ENCODE data around the gene DEPP1. TPM values are rescaled to one million over a fixed set of nuclear protein-coding genes. Genes with fewer than 3 reads are reported as not detected.

Gene DEPP1
- total RNA-seq, 1 experiment from 2014 or later: 1.6 TPM

DNA sequence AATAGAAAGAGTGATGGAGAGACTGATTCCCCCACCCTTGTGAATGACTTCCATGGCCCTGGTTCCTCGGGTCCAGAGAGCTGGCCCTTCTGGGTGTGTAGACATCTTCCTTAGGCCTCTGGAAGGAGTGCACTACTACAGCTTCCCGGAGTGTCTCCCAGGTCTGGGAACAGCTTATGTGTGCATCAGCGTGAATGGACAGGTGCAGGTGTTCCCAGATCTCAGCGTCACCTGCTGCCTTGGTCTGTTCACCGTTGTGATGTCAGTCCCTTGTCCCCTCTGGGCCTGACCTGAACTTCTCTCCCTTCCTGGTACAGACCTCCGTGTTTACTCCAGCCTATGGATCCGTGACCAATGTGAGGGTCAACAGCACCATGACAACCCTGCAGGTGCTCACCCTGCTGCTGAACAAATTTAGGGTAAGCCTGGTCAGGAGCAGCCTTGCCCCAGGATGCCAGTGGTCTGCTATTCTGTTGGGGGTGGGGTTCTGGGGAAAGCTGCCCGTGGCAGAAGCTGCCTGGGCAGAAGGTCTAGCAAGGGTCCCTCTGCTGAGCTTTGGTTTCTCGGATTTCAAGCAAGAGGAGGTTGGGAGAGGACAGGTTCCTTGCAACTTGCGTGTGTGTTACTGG is 10.5 kb upstream of the DEPP1 start (continued):
- TF ChIP-seq, protein P1, sequence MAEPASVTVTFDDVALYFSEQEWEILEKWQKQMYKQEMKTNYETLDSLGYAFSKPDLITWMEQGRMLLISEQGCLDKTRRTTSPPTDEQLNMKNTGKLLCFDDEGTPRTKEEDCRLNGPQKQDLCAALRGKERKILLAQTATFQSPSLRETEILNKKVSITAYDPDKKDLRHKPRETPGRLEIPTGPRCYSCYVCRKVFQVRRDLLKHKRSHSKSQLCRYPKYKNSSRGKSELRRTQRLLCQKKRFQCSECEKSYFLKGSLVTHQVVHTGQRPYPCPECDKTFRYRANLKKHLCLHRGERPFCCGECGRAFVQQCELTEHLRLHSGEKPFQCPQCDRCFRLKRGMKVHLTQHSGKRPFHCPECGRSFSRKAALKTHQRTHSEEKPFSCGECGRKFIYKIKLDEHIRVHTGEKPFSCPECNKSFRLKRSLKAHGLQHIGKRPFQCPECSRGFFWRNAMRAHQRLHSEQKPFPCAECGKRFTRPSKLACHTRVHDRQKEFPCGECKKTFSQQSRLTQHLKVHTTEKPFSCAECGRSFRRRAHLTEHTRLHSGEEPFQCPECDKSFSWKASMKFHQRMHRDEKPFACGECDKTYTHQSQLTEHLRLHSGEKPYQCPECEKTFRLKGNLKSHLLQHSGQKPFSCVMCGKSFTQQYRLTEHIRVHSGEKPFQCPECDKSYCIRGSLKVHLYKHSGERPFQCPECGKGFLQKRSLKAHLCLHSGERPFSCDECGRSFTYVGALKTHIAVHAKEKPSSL (CRISPR knock-in tag; conservative IDR thresholded peaks at IDR 0.05): no peak
- TF ChIP-seq, protein P2, sequence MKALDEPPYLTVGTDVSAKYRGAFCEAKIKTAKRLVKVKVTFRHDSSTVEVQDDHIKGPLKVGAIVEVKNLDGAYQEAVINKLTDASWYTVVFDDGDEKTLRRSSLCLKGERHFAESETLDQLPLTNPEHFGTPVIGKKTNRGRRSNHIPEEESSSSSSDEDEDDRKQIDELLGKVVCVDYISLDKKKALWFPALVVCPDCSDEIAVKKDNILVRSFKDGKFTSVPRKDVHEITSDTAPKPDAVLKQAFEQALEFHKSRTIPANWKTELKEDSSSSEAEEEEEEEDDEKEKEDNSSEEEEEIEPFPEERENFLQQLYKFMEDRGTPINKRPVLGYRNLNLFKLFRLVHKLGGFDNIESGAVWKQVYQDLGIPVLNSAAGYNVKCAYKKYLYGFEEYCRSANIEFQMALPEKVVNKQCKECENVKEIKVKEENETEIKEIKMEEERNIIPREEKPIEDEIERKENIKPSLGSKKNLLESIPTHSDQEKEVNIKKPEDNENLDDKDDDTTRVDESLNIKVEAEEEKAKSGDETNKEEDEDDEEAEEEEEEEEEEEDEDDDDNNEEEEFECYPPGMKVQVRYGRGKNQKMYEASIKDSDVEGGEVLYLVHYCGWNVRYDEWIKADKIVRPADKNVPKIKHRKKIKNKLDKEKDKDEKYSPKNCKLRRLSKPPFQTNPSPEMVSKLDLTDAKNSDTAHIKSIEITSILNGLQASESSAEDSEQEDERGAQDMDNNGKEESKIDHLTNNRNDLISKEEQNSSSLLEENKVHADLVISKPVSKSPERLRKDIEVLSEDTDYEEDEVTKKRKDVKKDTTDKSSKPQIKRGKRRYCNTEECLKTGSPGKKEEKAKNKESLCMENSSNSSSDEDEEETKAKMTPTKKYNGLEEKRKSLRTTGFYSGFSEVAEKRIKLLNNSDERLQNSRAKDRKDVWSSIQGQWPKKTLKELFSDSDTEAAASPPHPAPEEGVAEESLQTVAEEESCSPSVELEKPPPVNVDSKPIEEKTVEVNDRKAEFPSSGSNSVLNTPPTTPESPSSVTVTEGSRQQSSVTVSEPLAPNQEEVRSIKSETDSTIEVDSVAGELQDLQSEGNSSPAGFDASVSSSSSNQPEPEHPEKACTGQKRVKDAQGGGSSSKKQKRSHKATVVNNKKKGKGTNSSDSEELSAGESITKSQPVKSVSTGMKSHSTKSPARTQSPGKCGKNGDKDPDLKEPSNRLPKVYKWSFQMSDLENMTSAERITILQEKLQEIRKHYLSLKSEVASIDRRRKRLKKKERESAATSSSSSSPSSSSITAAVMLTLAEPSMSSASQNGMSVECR (CRISPR knock-in tag; IDR thresholded peaks at IDR 0.05; ENCODE audit: borderline replicate concordance): no peak
- TF ChIP-seq ZNF121 (CRISPR knock-in tag; IDR thresholded peaks at IDR 0.05) (no peak), ERG (CRISPR knock-in tag; IDR thresholded peaks at IDR 0.05) (no peak), PRRX2 (CRISPR knock-in tag; IDR thresholded peaks at IDR 0.05) (no peak), ZNF416 (CRISPR knock-in tag; IDR thresholded peaks at IDR 0.05) (no peak)
- TF ChIP-seq, protein P3, sequence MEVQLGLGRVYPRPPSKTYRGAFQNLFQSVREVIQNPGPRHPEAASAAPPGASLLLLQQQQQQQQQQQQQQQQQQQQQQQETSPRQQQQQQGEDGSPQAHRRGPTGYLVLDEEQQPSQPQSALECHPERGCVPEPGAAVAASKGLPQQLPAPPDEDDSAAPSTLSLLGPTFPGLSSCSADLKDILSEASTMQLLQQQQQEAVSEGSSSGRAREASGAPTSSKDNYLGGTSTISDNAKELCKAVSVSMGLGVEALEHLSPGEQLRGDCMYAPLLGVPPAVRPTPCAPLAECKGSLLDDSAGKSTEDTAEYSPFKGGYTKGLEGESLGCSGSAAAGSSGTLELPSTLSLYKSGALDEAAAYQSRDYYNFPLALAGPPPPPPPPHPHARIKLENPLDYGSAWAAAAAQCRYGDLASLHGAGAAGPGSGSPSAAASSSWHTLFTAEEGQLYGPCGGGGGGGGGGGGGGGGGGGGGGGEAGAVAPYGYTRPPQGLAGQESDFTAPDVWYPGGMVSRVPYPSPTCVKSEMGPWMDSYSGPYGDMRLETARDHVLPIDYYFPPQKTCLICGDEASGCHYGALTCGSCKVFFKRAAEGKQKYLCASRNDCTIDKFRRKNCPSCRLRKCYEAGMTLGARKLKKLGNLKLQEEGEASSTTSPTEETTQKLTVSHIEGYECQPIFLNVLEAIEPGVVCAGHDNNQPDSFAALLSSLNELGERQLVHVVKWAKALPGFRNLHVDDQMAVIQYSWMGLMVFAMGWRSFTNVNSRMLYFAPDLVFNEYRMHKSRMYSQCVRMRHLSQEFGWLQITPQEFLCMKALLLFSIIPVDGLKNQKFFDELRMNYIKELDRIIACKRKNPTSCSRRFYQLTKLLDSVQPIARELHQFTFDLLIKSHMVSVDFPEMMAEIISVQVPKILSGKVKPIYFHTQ (CRISPR knock-in tag; IDR thresholded peaks at IDR 0.05): no peak

- no peaks in the 10 kb centered on the region for H3K9me3 Mint-ChIP-seq
- DNase-seq (ENCODE audit: low spot score) (no peak), ATAC-seq (no peak)
- ChIA-PET POLR2A (no interaction called here), CTCF (interaction anchor here (0.9 to 2.2 kb wide), 3 partner anchors 54 to 108 kb away, joined by 4 to 12 read pairs (median 5); no protein-coding TSS in a partner anchor)
- no peak overlapping the region for H3K27ac Mint-ChIP-seq
- H3K4me1 Mint-ChIP-seq: peaks cover 66% of the 10 kb centered on the region
- peaks cover 4% of the 10 kb centered on the region for H3K36me3 Mint-ChIP-seq
- TF ChIP-seq NR2C2 (CRISPR knock-in tag; IDR thresholded peaks at IDR 0.05): no peak
- TF ChIP-seq IRF2 (CRISPR knock-in tag; IDR thresholded peaks at IDR 0.05; ENCODE audit: borderline replicate concordance, low read depth): no peak
- TF ChIP-seq ZNF317 (CRISPR knock-in tag; IDR thresholded peaks at IDR 0.05; ENCODE audit: borderline replicate concordance, low read depth): no peak
- TF ChIP-seq ELF4 (CRISPR knock-in tag; IDR thresholded peaks at IDR 0.05; ENCODE audit: low read depth): no peak
- TF ChIP-seq ZNF396 (CRISPR knock-in tag; IDR thresholded peaks at IDR 0.05; ENCODE audit: borderline replicate concordance): no peak
- TF ChIP-seq ZBTB43 (CRISPR knock-in tag; IDR thresholded peaks at IDR 0.05): no peak
- TF ChIP-seq MYBL2 (CRISPR knock-in tag; IDR thresholded peaks at IDR 0.05): no peak
- TF ChIP-seq MAX (CRISPR knock-in tag; IDR thresholded peaks at IDR 0.05): no peak
- no peak for TF ChIP-seq ESRRA (CRISPR knock-in tag; IDR thresholded peaks at IDR 0.05; ENCODE audit: borderline replicate concordance)
- TF ChIP-seq ETV6 (CRISPR knock-in tag; IDR thresholded peaks at IDR 0.05): no peak
- no peak for TF ChIP-seq ATF1 (CRISPR knock-in tag; IDR thresholded peaks at IDR 0.05)
- TF ChIP-seq CREB1 (CRISPR knock-in tag; IDR thresholded peaks at IDR 0.05): no peak
- no peak for TF ChIP-seq RELA (CRISPR knock-in tag; IDR thresholded peaks at IDR 0.05; ENCODE audit: borderline replicate concordance)
- no peak for TF ChIP-seq ZNF138 (CRISPR knock-in tag; conservative IDR thresholded peaks at IDR 0.05)
- no peak for TF ChIP-seq SMAD3 (CRISPR knock-in tag; IDR thresholded peaks at IDR 0.05; ENCODE audit: borderline replicate concordance)
- TF ChIP-seq TP53 (CRISPR knock-in tag; IDR thresholded peaks at IDR 0.05): no peak
- H3K4me3 Mint-ChIP-seq: no peak overlapping the region
- no peaks in the 10 kb centered on the region; the same call in 1 of the 2 replicates for H3K27me3 Mint-ChIP-seq (ENCODE audit: low read depth)
Measured at GRCh38 chr10:44986670-44987069, 8.1 kb upstream of the DEPP1 start.
